ENCODE data around the gene GLUD1. TPM values are rescaled to one million over a fixed set of nuclear protein-coding genes. Genes with fewer than 3 reads are reported as not detected.
A peak's percentile ranks its signal among the peaks of the same experiment; 100 is the strongest.
"Not testable (repeated sequence)": the region's sequence is repeated elsewhere in the genome, so short reads cannot be mapped to it uniquely, and the experiment has no call there.

Gene GLUD1
- total RNA-seq, 1 donor from 2014 or later = 181 TPM

DNA sequence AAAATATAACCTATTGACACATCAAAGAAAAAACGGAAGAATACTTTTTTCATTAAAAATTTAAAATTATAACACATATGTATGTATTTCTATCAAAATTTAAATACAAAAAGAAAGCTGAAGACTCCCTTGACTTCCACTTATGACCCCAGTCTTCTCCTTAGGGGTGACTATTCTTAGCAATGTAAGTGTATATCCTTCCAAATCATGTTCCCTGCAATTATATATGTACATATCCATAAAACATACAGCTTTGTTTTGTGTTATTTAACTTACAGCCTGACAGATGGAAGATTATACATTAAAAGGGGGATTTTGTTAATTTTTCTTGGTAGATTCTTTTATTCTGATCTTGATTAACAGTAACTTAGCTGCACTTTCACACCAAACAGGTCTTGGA, 9.1 kb downstream of the GLUD1 start:
- Histone ChIP-seq H4K20me1 (ENCODE audit: low read depth) (no peaks in the 10 kb centered on the region), H3F3A (ENCODE audit: low read depth) (peaks cover 29% of the 10 kb centered on the region), H3K27me3 (no peaks in the 10 kb centered on the region), H3K36me3 (peaks cover 7% of the 10 kb centered on the region), H3K4me2 (no peak overlapping the region), H3K4me1 (peaks cover 26% of the 10 kb centered on the region), H3K9me3 (ENCODE audit: low read depth) (no peaks in the 10 kb centered on the region), H3K9ac (no peak overlapping the region), H2AFZ (replicated peaks) (no peak overlapping the region), H3K4me3 (no peak overlapping the region), H3K27ac (no peak overlapping the region), H3K79me2 (ENCODE audit: low read depth) (peaks cover 77% of the 10 kb centered on the region)
- H3K27me3 Mint-ChIP-seq (ENCODE audit: insufficient read depth, low read depth) = no peaks in the 10 kb centered on the region
- H3K36me3 Mint-ChIP-seq = peaks cover 31% of the 10 kb centered on the region
- H3K9me3 Mint-ChIP-seq = no peaks in the 10 kb centered on the region
- no peak overlapping the region for H3K4me3 Mint-ChIP-seq
- no peak for TF ChIP-seq EZH2phosphoT487 (IDR thresholded peaks at IDR 0.05)
- no peak for TF ChIP-seq EZH2 (IDR thresholded peaks at IDR 0.05)
- TF ChIP-seq, protein P1, sequence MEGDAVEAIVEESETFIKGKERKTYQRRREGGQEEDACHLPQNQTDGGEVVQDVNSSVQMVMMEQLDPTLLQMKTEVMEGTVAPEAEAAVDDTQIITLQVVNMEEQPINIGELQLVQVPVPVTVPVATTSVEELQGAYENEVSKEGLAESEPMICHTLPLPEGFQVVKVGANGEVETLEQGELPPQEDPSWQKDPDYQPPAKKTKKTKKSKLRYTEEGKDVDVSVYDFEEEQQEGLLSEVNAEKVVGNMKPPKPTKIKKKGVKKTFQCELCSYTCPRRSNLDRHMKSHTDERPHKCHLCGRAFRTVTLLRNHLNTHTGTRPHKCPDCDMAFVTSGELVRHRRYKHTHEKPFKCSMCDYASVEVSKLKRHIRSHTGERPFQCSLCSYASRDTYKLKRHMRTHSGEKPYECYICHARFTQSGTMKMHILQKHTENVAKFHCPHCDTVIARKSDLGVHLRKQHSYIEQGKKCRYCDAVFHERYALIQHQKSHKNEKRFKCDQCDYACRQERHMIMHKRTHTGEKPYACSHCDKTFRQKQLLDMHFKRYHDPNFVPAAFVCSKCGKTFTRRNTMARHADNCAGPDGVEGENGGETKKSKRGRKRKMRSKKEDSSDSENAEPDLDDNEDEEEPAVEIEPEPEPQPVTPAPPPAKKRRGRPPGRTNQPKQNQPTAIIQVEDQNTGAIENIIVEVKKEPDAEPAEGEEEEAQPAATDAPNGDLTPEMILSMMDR (IDR thresholded peaks at IDR 0.05) = no peak
- peaks cover 33% of the 10 kb centered on the region for H3K4me1 Mint-ChIP-seq
- no peak for DNase-seq (ENCODE audit: low spot score)
- H3K27ac Mint-ChIP-seq = no peak overlapping the region

DNA sequence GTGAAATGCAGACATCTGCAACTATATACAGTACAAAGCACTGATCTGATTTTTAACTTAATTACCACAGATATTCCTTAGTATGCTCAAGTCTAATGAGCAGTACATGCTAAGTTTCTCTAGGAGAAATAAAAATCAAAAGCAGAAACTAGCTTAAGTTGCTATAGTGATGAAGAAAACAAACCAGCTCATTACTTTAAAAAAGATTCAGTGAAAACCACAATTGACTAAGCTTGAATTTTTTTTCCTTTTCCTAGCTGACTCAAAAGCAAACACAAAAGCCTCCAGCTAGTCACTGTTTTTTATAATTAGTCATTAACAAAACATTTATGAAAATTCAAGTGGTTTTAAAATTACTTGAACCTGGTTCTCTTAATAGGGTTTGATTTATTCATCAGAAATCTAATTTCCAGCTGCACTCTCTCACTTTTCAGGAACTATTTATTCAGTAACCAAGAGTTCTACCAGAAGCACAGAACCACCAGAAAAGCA, 10.3 kb downstream of the GLUD1 start:
- H3K27me3 Mint-ChIP-seq (ENCODE audit: insufficient read depth, low read depth); H3K9ac ChIP-seq; DNase-seq (ENCODE audit: low spot score); H3K4me3 Mint-ChIP-seq; H4K20me1 ChIP-seq (ENCODE audit: low read depth); H3K4me3 ChIP-seq; H3K9me3 Mint-ChIP-seq; H3K27ac ChIP-seq; H3K4me2 ChIP-seq; H3K9me3 ChIP-seq (ENCODE audit: low read depth); H3K36me3 ChIP-seq; H2AFZ ChIP-seq (replicated peaks); H3K27me3 ChIP-seq: not testable (repeated sequence)
- Histone ChIP-seq H3F3A (ENCODE audit: low read depth) (peaks cover 29% of the 10 kb centered on the region), H3K4me1 (peaks cover 22% of the 10 kb centered on the region), H3K79me2 (ENCODE audit: low read depth) (peaks cover 69% of the 10 kb centered on the region)
- peaks cover 29% of the 10 kb centered on the region for H3K4me1 Mint-ChIP-seq
- peaks cover 34% of the 10 kb centered on the region for H3K36me3 Mint-ChIP-seq
- peak overlapping the region; percentile 36 for H3K27ac Mint-ChIP-seq

DNA sequence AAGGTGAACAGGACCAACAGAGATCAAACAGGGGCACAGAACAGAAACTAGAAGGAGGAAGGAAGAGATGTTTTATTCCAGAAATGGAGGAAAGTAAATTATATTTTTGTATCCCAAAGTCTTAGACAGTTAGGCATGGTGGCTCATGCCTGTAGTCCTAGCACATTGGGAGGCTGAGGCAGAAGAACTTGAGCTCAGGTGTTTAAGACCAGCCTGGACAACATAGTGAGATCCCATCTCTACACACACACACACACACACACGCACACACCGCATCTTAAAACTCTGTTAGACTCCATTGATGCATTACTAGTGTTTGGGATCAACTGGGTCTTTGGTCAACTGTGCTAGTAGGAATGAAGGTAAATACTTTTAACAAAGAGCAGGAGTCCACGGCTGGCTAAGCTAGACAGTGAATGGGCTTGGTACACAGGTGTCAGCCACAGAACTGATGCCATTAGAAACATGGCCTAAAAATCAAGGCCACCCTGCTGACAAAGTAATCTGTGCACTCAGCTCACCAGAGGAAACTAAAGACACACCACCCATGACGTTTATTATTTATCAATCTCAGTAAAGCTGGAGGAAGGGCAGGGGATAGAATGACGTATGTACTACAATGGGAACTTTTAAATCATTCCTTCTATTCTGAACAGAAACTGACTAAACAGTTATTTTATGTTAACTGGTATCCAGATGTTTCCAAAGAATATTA, 10.9 kb downstream of the GLUD1 start:
- not testable (repeated sequence) for H3K27me3 Mint-ChIP-seq (ENCODE audit: insufficient read depth, low read depth); H3K9me3 Mint-ChIP-seq; H3K9me3 ChIP-seq (ENCODE audit: low read depth); H3K36me3 ChIP-seq; DNase-seq (ENCODE audit: low spot score); H3K4me3 Mint-ChIP-seq; H3K9ac ChIP-seq; H3K4me3 ChIP-seq; H3K4me2 ChIP-seq; H4K20me1 ChIP-seq (ENCODE audit: low read depth); H2AFZ ChIP-seq (replicated peaks); H3K27me3 ChIP-seq
- peaks cover 29% of the 10 kb centered on the region for H3F3A ChIP-seq (ENCODE audit: low read depth)
- H3K79me2 ChIP-seq (ENCODE audit: low read depth) = peaks cover 69% of the 10 kb centered on the region
- Mint-ChIP-seq H3K36me3 (peaks cover 31% of the 10 kb centered on the region), H3K4me1 (peaks cover 29% of the 10 kb centered on the region), H3K27ac (peak overlapping the region; percentile 36)
- H3K4me1 ChIP-seq = peaks cover 22% of the 10 kb centered on the region
- peak overlapping the region; percentile 95 for H3K27ac ChIP-seq

DNA sequence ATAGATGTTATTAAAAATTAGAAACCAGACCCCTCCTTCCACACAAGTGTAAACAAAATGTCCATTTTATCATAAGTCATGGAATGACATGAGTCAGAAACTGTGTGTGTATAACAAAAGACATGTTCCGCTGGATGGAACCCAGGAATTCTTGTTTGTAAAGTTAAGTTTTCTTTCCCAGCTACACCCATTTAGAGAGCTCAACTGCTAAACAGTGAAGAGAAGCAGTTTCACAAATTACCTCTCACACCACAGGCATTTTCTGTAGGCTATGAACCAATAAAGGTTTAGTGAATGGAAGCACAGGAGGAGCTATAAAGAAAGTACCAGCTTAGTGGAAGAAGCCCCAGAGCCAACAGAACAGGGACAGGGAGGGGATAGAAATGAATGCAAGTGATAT, 12.4 kb downstream of the GLUD1 start:
- H3F3A ChIP-seq (ENCODE audit: low read depth) = peaks cover 29% of the 10 kb centered on the region
- H3K36me3 ChIP-seq; H4K20me1 ChIP-seq (ENCODE audit: low read depth); H3K27me3 Mint-ChIP-seq (ENCODE audit: insufficient read depth, low read depth); H2AFZ ChIP-seq (replicated peaks); H3K9me3 ChIP-seq (ENCODE audit: low read depth); H3K27me3 ChIP-seq; H3K9ac ChIP-seq: not testable (repeated sequence)
- peaks cover 69% of the 10 kb centered on the region for H3K79me2 ChIP-seq (ENCODE audit: low read depth)
- Mint-ChIP-seq H3K36me3 (peaks cover 25% of the 10 kb centered on the region), H3K4me3 (peak overlapping the region; percentile 14), H3K4me1 (peaks cover 29% of the 10 kb centered on the region), H3K27ac (peak overlapping the region; percentile 57), H3K9me3 (peaks cover 11% of the 10 kb centered on the region)
- peak overlapping the region; percentile 14 for H3K4me3 ChIP-seq
- peak; percentile 59 for DNase-seq (ENCODE audit: low spot score)
- peak overlapping the region; percentile 74 for H3K4me2 ChIP-seq
- H3K4me1 ChIP-seq = peaks cover 22% of the 10 kb centered on the region
- H3K27ac ChIP-seq = peak overlapping the region; percentile 95

DNA sequence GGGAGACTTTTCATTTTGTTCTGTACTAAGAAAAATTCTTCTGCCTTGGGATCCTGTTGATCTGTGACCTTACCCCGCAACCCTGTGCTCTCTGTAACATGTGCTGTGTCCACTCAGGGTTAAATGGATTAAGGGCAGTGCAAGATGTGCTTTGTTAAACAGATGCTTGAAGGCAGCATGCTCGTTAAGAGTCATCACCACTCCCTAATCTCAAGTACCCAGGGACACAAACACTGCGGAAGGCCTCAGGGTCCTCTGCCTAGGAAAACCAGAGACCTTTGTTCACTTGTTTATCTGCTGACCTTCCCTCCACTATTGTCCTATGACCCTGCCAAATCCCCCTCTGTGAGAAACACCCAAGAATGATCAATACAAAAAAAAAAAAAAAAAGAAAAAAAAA, 13.1 kb downstream of the GLUD1 start:
- H3K9ac ChIP-seq; H3K4me3 Mint-ChIP-seq; H3K36me3 ChIP-seq; H3K27me3 Mint-ChIP-seq (ENCODE audit: insufficient read depth, low read depth); H2AFZ ChIP-seq (replicated peaks); H4K20me1 ChIP-seq (ENCODE audit: low read depth); DNase-seq (ENCODE audit: low spot score); H3K9me3 ChIP-seq (ENCODE audit: low read depth); H3K27me3 ChIP-seq: not testable (repeated sequence)
- Histone ChIP-seq H3K4me2 (peak overlapping the region; percentile 74), H3K27ac (peak overlapping the region; percentile 95), H3K4me1 (peaks cover 22% of the 10 kb centered on the region), H3K79me2 (ENCODE audit: low read depth) (peaks cover 66% of the 10 kb centered on the region), H3K4me3 (peak overlapping the region; percentile 14), H3F3A (ENCODE audit: low read depth) (peaks cover 29% of the 10 kb centered on the region)
- H3K4me1 Mint-ChIP-seq = peaks cover 29% of the 10 kb centered on the region
- peak overlapping the region; percentile 57 for H3K27ac Mint-ChIP-seq
- H3K36me3 Mint-ChIP-seq = peaks cover 20% of the 10 kb centered on the region
- peaks cover 11% of the 10 kb centered on the region for H3K9me3 Mint-ChIP-seq

DNA sequence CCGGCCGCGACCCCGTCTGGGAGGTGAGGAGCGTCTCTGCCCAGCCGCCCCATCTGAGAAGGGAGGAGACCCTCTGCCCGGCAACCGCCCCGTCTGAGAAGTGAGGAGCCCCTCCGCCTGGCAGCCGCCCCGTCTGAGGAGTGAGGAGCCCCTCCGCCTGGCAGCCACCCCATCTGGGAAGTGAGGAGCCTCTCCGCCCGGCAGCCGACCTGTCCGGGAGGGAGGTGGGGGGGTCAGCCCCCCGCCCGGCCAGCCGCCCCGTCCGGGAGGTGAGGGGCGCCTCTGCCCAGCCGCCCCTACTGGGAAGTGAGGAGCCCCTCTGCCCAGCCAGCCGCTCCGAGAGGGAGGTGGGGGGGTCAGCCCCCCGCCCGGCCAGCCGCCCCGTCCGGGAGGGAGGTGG, 14.0 kb downstream of the GLUD1 start:
- H3K36me3 ChIP-seq; H3K4me2 ChIP-seq; H3K4me3 Mint-ChIP-seq; H3K27me3 ChIP-seq; H3K4me3 ChIP-seq; H3K27me3 Mint-ChIP-seq (ENCODE audit: insufficient read depth, low read depth); H2AFZ ChIP-seq (replicated peaks); H3K27ac Mint-ChIP-seq; H3K27ac ChIP-seq; DNase-seq (ENCODE audit: low spot score); H4K20me1 ChIP-seq (ENCODE audit: low read depth); H3K9me3 ChIP-seq (ENCODE audit: low read depth); H3K9ac ChIP-seq: not testable (repeated sequence)
- H3K36me3 Mint-ChIP-seq = peaks cover 18% of the 10 kb centered on the region
- H3K9me3 Mint-ChIP-seq = peaks cover 11% of the 10 kb centered on the region
- H3K4me1 ChIP-seq = peaks cover 22% of the 10 kb centered on the region
- peaks cover 29% of the 10 kb centered on the region for H3K4me1 Mint-ChIP-seq
- H3K79me2 ChIP-seq (ENCODE audit: low read depth) = peaks cover 56% of the 10 kb centered on the region
- H3F3A ChIP-seq (ENCODE audit: low read depth) = peaks cover 29% of the 10 kb centered on the region

Measured in neural progenitor cell (in vitro differentiated cells).